HepG2 (cell line): Measurements from ENCODE around the gene EXOC7. TPM values are rescaled to one million over a fixed set of nuclear protein-coding genes. Genes with fewer than 3 reads are reported as not detected.

Experiments used
- CTCF ChIP-seq: sonication (generic); formaldehyde crosslinking; IDR thresholded peaks from 2 replicates; pipeline ENCODE4 v1.5.0; 2020; ENCODE audit warnings: mild to moderate bottlenecking, missing genetic modification reagents, moderate library complexity
- KAT8 ChIP-seq: IDR thresholded peaks from 2 replicates; pipeline ENCODE4 v1.6.1; 2016; ENCODE audit warnings: missing genetic modification reagents, missing compliant biosample characterization
- KIAA2018 ChIP-seq: sonication (generic); formaldehyde crosslinking; IDR thresholded peaks from 2 replicates; pipeline ENCODE4 v1.5.0; 2020; ENCODE audit warnings: mild to moderate bottlenecking, missing genetic modification reagents, borderline replicate concordance
- NR2C2 ChIP-seq: sonication (generic); formaldehyde crosslinking; IDR thresholded peaks from 2 replicates; pipeline ENCODE4 v1.4.0; 2020; ENCODE audit warnings: missing genetic modification reagents, mild to moderate bottlenecking, moderate library complexity, borderline replicate concordance
- POGZ ChIP-seq: sonication (generic); formaldehyde crosslinking; IDR thresholded peaks from 2 replicates; pipeline ENCODE4 v1.4.0; 2020; ENCODE audit warnings: mild to moderate bottlenecking, missing genetic modification reagents
- RAD21 ChIP-seq: fragments of 450-650 bp; formaldehyde crosslinking; IDR thresholded peaks from 2 replicates; pipeline ENCODE4 v1.5.0; 2020; ENCODE audit warnings: mild to moderate bottlenecking
- STAG1 ChIP-seq: sonication (generic); formaldehyde crosslinking; IDR thresholded peaks from 2 replicates; pipeline ENCODE4 v1.4.0; 2020; ENCODE audit warnings: missing genetic modification reagents
- TERF1 ChIP-seq: sonication (generic); formaldehyde crosslinking; IDR thresholded peaks from 2 replicates; pipeline ENCODE4 v1.8.0; 2022; ENCODE audit warnings: mild to moderate bottlenecking, missing genetic modification reagents, moderate library complexity
- UBTF ChIP-seq: sonication (generic); formaldehyde crosslinking; IDR thresholded peaks from 2 replicates; pipeline ENCODE4 v1.4.0; 2020; ENCODE audit warnings: mild to moderate bottlenecking, missing genetic modification reagents
- ZFP36 ChIP-seq: fragments of 150-350 bp; IDR thresholded peaks from 2 replicates; pipeline ENCODE4 v1.6.1; 2018; ENCODE audit warnings: borderline replicate concordance, low read length, low read depth; ENCODE audit not compliant: partially characterized antibody
- ZXDC ChIP-seq: sonication (generic); formaldehyde crosslinking; IDR thresholded peaks from 2 replicates; pipeline ENCODE4 v1.5.0; 2020; ENCODE audit warnings: mild to moderate bottlenecking, missing genetic modification reagents
- polyA plus RNA-seq, 8 experiments: library from polyadenylated mRNA; depleted of rRNA in 3 of 8; stranded (reverse) in 7 of 8; unstranded in 1 of 8; fragments of >200 nt; fragmentation: Illumina TruSeq in 4 of 8; extraction: Trizol in 4 of 8; gene quantifications; 2 replicates each; pipeline versions ENCODE4 v1.2.1 to v1.2.3, GENCODE V29; 2011 to 2016; ENCODE audit warnings: low read depth in 4 of 8, missing spikeins in 1 of 8, mixed read lengths in 1 of 8; ENCODE audit not compliant: insufficient read depth in 1 of 8
- total RNA-seq, 5 experiments: library from RNA; depleted of rRNA; stranded (reverse); fragments of >200 nt; fragmentation: Illumina TruSeq; extraction: Trizol; gene quantifications; 2 replicates each; pipeline ENCODE4 v1.2.3, GENCODE V29; 2016; ENCODE audit warnings: low read depth in 1 of 5

EXOC7 gene
- total and polyA plus RNA-seq, 2 of the 13 experiments (the other 11 are each of a cell fraction or from before 2014, with no cell fraction given), result 86.9 to 116 TPM

- no peak for TF ChIP-seq UBTF (CRISPR knock-in tag)
- no peak for TF ChIP-seq ZXDC
- TF ChIP-seq TERF1 (CRISPR knock-in tag), result no peak
- no peak for TF ChIP-seq POGZ (CRISPR knock-in tag)
- TF ChIP-seq NR2C2 (CRISPR knock-in tag), result no peak
- TF ChIP-seq KAT8 (CRISPR knock-in tag), result 0 out of 2 replicates have a peak, but pooled peaks have one; percentile 6
- 0 out of 2 replicates have a peak, but pooled peaks have one; percentile 8 for TF ChIP-seq RAD21 (CRISPR knock-in tag)
- TF ChIP-seq STAG1 (CRISPR knock-in tag), result peak; percentile 61
- TF ChIP-seq ZFP36, result no peak
- peak; percentile 48 for TF ChIP-seq CTCF (CRISPR knock-in tag)
- TF ChIP-seq KIAA2018, result no peak
Observed at GRCh38 chr17:76153202-76153601, 49.6 kb upstream of the EXOC7 start (continued).
